Measurements from ENCODE around the gene DNAAF5. TPM values are rescaled to one million over a fixed set of nuclear protein-coding genes. Genes with fewer than 3 reads are reported as not detected.

The DNAAF5 gene
- total and polyA plus RNA-seq, 9 of the 15 experiments (the other 6 are each of a cell fraction or from before 2014, with no cell fraction given) = 3.1 to 69.7 (median 19.1) TPM

- TF ChIP-seq RREB1 (CRISPR knock-in tag; IDR thresholded peaks at IDR 0.05) (no peak), MXI1 (IDR thresholded peaks at IDR 0.05; ENCODE audit: low read depth, low read length) (no peak), HEY1 (CRISPR knock-in tag; IDR thresholded peaks at IDR 0.05; ENCODE audit: borderline replicate concordance) (no peak)
Measured at GRCh38 chr7:794207-794606, 67.7 kb downstream of the DNAAF5 start (continued).

DNA sequence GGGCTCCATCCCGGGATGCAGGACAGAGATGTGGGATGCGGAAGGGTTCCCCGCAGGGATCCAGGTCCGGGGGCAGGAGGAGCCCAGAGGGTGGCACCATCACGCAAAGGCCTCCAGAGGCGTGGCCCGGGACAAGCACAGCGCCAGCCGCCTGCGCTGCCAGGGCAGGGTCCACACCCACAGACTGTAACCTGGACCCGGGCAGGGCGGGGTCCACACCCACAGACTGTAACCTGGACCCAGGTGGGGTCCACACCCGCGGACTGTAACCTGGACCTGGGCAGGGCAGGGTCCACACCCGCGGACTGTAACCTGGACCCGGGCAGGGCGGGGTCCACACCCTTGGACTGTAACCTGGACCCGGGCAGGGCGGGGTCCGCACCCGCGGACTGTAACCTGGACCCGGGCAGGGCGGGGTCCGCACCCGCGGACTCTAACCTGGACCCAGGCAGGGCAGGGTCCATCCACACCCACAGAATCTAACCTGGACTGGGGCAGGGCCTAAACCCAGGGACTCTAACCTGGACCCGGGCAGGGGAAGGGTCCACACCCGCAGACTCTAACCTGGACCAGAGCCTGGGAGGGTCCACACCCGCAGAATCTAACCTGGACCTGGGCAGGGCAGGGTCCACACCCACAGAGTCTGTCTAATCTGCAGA lies 68.3 kb downstream of the DNAAF5 start:
- DNase-seq (ENCODE audit: extremely low read depth in 1 of 4, low spot score in 3 of 4) = no peak
- Histone ChIP-seq H3K27me3 (ENCODE audit: control insufficient read depth in 2 of 2, insufficient read depth in 2 of 2, low read length in 2 of 2) (no peaks in the 10 kb centered on the region), H3K4me2 (ENCODE audit: insufficient read depth, low read length) (no peak overlapping the region), H3K79me2 (ENCODE audit: control insufficient read depth, insufficient read depth, low read length) (no peaks in the 10 kb centered on the region), H2AFZ (ENCODE audit: low read depth, low read length) (no peak overlapping the region), H3K4me3 (no peak overlapping the region), H4K20me1 (replicated peaks; ENCODE audit: control insufficient read depth, insufficient read depth, low read length) (no peaks in the 10 kb centered on the region), H3K27ac (ENCODE audit: extremely low read depth, low read depth, low read length) (no peak overlapping the region), H3K9me1 (ENCODE audit: control insufficient read depth, insufficient read depth, low read length) (no peaks in the 10 kb centered on the region), H3K36me3 (ENCODE audit: control insufficient read depth, insufficient read depth, low read length) (no peaks in the 10 kb centered on the region), H3K4me1 (replicated peaks in 1 of 2; ENCODE audit: control insufficient read depth in 2 of 2, insufficient read depth in 2 of 2, low read length in 2 of 2) (peaks cover 0 to 4% of the 10 kb centered on the region in 2 experiments; a peak in 2 of 5 replicates), H3K9me3 (replicated peaks; ENCODE audit: control insufficient read depth, insufficient read depth, low read depth, low read length) (no peaks in the 10 kb centered on the region), H3K9ac (ENCODE audit: insufficient read depth in 1 of 2, low read depth in 2 of 2, low read length in 2 of 2) (no peak overlapping the region)
- intact Hi-C loops (cut with micrococcal nuclease) (no loop called here), in situ Hi-C loops (cut with MboI) (no loop called here)
- ChIA-PET POLR2A (no interaction called here), CTCF (ENCODE audit: low intra/inter-chr PET ratio) (no interaction called here)
- 93% methylated on average over 18 of the region's 31 CpGs for WGBS (ENCODE audit: insufficient coverage, low coverage, missing lambda C conversion rate)
- FAIRE-seq = no peak
- no TSS peak for BruUV-seq (replicated peaks)
- ATAC-seq = no peak
- no peak for TF ChIP-seq ERF (CRISPR knock-in tag; IDR thresholded peaks at IDR 0.05)
- no peak for TF ChIP-seq ZNF592 (IDR thresholded peaks at IDR 0.05)
- no peak for TF ChIP-seq POLR3A (IDR thresholded peaks at IDR 0.05; ENCODE audit: borderline replicate concordance, extremely low read depth, insufficient read depth, insufficient read length)
- no peak for TF ChIP-seq CEBPG (CRISPR knock-in tag; IDR thresholded peaks at IDR 0.05)
- TF ChIP-seq CEBPG (tag; conservative IDR thresholded peaks at IDR 0.05 in 1 of 2, IDR thresholded peaks at IDR 0.05 in 1 of 2) = no peak
- no peak for TF ChIP-seq GATA2 (CRISPR knock-in tag; IDR thresholded peaks at IDR 0.05)

Data from K562 (cell line).